Measurements from ENCODE around the gene OPN1LW.

- no peak for TF ChIP-seq CTCF (IDR thresholded peaks at IDR 0.05)
- no peak for TF ChIP-seq POLR2AphosphoS5 (IDR thresholded peaks at IDR 0.05)
These were observed 18.5 kb upstream of the OPN1LW start for GRCh38 chrX:154125391-154126040.

Data from suprapubic skin (tissue), 3 donors.